Measurements from ENCODE around the gene USP36. TPM values are rescaled to one million over a fixed set of nuclear protein-coding genes. Genes with fewer than 3 reads are reported as not detected.

Gene USP36
- total RNA-seq, 1 experiment from 2014 or later: 113 TPM

GRCh38 chr17:78849026-78849425 lies 8.4 kb upstream of the USP36 start:
- intact Hi-C loops (cut with micrococcal nuclease; ENCODE audit: unreplicated experiment): no loop called here
- Histone ChIP-seq H3K4me3 (ENCODE audit: low read depth in 2 of 2, low read length in 2 of 2) (no peak overlapping the region), H3K9me3 (ENCODE audit: control insufficient read depth, insufficient read depth, low read depth, low read length) (no peaks in the 10 kb centered on the region), H3K27ac (ENCODE audit: low read length) (no peak overlapping the region), H3K36me3 (ENCODE audit: control insufficient read depth, insufficient read depth, low read length) (no peaks in the 10 kb centered on the region), H3K27me3 (ENCODE audit: control insufficient read depth, insufficient read depth, low read length) (no peaks in the 10 kb centered on the region), H3K4me1 (ENCODE audit: control insufficient read depth, insufficient read depth, low read length) (no peaks in the 10 kb centered on the region)
- DNase-seq (ENCODE audit: low read depth, low spot score) (no peak), ATAC-seq (no peak)
- in situ Hi-C loops (cut with HindIII; ENCODE audit: low pct_unique_long_range_greater_than_20kb, low sequenced_read_pairs): loop anchor here (25.0 kb wide), 1 partner anchor 362 kb away; no protein-coding TSS in a partner anchor
- TF ChIP-seq REST (IDR thresholded peaks at IDR 0.05; ENCODE audit: insufficient read depth in 1 of 2, low read depth in 2 of 2, low read length in 1 of 2) (no peak), SIN3A (IDR thresholded peaks at IDR 0.05; ENCODE audit: borderline replicate concordance, insufficient read depth, low read depth, low read length) (no peak), TCF7L2 (IDR thresholded peaks at IDR 0.05; ENCODE audit: low read depth, low read length) (no peak), CTCF (IDR thresholded peaks at IDR 0.05) (no peak), POLR2AphosphoS5 (IDR thresholded peaks at IDR 0.05; ENCODE audit: low read depth, low read length) (no peak)
- ChIA-PET POLR2A (interaction anchor here (0.7 kb wide), 1 partner anchor 73 kb away, joined by 3 read pairs; no protein-coding TSS in a partner anchor), CTCF (interaction anchor here (0.9 kb wide), 1 partner anchor 25 kb away, joined by 3 read pairs; no protein-coding TSS in a partner anchor)
- BruUV-seq (replicated peaks): no TSS peak

GRCh38 chr17:78847052-78847451 lies 6.4 kb upstream of the USP36 start:
- in situ Hi-C loops (cut with HindIII; ENCODE audit: low pct_unique_long_range_greater_than_20kb, low sequenced_read_pairs) (loop anchor here (25.0 kb wide), 1 partner anchor 360 kb away; no protein-coding TSS in a partner anchor), intact Hi-C loops (cut with micrococcal nuclease; ENCODE audit: unreplicated experiment) (no loop called here)
- POLR2A ChIA-PET: no interaction called here
- H3K4me3 ChIP-seq (ENCODE audit: low read depth in 2 of 2, low read length in 2 of 2): no peak overlapping the region
- H3K9me3 ChIP-seq (ENCODE audit: control insufficient read depth, insufficient read depth, low read depth, low read length): no peaks in the 10 kb centered on the region
- no TSS peak for BruUV-seq (replicated peaks)
- no peaks in the 10 kb centered on the region for H3K36me3 ChIP-seq (ENCODE audit: control insufficient read depth, insufficient read depth, low read length)
- CTCF ChIA-PET: no interaction called here
- ATAC-seq (no peak), DNase-seq (ENCODE audit: low read depth, low spot score) (no peak)
- no peaks in the 10 kb centered on the region for H3K27me3 ChIP-seq (ENCODE audit: control insufficient read depth, insufficient read depth, low read length)
- no peak for TF ChIP-seq TCF7L2 (IDR thresholded peaks at IDR 0.05; ENCODE audit: low read depth, low read length)
- TF ChIP-seq REST (IDR thresholded peaks at IDR 0.05; ENCODE audit: insufficient read depth in 1 of 2, low read depth in 2 of 2, low read length in 1 of 2): no peak
- no peak for TF ChIP-seq SIN3A (IDR thresholded peaks at IDR 0.05; ENCODE audit: borderline replicate concordance, insufficient read depth, low read depth, low read length)
- peaks cover 6% of the 10 kb centered on the region; the same call in 1 of the 2 replicates for H3K4me1 ChIP-seq (ENCODE audit: control insufficient read depth, insufficient read depth, low read length)
- no peak overlapping the region for H3K27ac ChIP-seq (ENCODE audit: low read length)
